AG04449 (cell line): ENCODE data around the gene MVB12B.
"Not testable (repeated sequence)": the region's sequence is repeated elsewhere in the genome, so short reads cannot be mapped to it uniquely, and the experiment has no call there.

Experiments
- CTCF ChIA-PET: fragments of 350-600 bp; formaldehyde crosslinking; extraction: SDS; loops from one replicate; lab custom pipeline; 2021; ENCODE audit warnings: antibody characterized with exemption; lab: Yijun Ruan, JAX
- POLR2A ChIA-PET: fragments of 400-600, 350-600 bp; formaldehyde crosslinking; extraction: SDS; loops from one replicate; lab custom pipeline; 2020; ENCODE audit warnings: antibody characterized with exemption, inconsistent platforms; lab: Yijun Ruan, JAX
- DNase-seq: peaks from one replicate; pipeline ENCODE4 v3.0.0-alpha.2; 2010; ENCODE audit warnings: low read depth, low spot score
- H3K4me3 ChIP-seq: 2 replicates; pipeline ENCODE4 v1.5.1; 2011; ENCODE audit warnings: low read depth, mild to moderate bottlenecking, control low read depth, low read length
- CTCF ChIP-seq: IDR thresholded peaks from one replicate; pipeline ENCODE4 v1.5.1; 2011; ENCODE audit warnings: mild to moderate bottlenecking, moderate library complexity, low read length, control low read depth, inconsistent platforms; ENCODE audit not compliant: insufficient read depth; ENCODE audit errors: missing control alignments

MVB12B gene, protein sequence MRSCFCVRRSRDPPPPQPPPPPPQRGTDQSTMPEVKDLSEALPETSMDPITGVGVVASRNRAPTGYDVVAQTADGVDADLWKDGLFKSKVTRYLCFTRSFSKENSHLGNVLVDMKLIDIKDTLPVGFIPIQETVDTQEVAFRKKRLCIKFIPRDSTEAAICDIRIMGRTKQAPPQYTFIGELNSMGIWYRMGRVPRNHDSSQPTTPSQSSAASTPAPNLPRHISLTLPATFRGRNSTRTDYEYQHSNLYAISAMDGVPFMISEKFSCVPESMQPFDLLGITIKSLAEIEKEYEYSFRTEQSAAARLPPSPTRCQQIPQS

DNA sequence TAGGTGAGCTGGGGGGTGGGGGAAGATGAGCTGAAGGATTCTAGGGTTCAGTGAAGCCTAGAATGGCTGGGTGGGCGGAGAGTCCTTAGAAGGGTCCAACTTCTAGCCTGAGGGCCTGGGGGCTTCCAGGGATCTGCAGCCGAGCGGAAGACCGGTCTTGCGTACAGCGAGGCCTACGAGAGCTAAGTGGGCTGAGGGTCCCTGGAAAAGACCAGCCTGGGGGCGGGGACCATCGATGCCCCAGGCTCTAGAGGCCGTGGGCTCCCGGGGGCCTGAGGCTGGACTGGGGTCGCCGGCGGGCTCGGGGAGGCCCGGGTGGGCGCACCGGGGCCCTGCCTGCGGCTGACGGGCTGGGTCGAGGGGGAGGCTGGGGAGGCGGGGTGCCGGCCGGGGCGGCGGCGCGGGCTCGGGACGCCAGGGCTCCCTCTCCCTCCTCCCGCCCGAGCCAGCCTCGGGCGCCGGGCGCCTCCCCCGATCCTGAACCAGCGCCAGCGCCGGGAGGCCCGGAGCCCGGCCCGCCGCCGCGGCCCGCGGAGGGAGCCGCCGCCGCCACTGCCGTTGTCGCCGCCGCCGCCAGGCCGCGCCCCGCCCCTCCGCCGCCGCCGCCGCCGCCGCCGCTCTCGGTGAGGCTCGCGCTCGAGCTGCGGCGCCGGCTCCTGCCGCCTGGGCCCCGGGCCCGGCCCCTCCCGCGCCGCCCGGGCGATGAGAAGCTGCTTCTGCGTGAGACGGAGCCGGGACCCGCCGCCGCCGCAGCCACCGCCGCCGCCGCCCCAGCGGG lies at the start of gene MVB12B:
MVB12B (plus strand) TSS at position 602 of the 778 bp plus-strand sequence; CDS start at position 703, 101 bp downstream.
- no peak for TF ChIP-seq CTCF
- DNase-seq = no peak
- CTCF ChIA-PET = interaction anchor here (1.0 to 2.7 kb wide), 6 partner anchors 9 to 918 kb away, joined by 3 to 17 read pairs (median 4); no protein-coding TSS in a partner anchor
- peak within 1 kb of the TSS; percentile 69 for H3K4me3 ChIP-seq
- POLR2A ChIA-PET = no interaction called here

DNA sequence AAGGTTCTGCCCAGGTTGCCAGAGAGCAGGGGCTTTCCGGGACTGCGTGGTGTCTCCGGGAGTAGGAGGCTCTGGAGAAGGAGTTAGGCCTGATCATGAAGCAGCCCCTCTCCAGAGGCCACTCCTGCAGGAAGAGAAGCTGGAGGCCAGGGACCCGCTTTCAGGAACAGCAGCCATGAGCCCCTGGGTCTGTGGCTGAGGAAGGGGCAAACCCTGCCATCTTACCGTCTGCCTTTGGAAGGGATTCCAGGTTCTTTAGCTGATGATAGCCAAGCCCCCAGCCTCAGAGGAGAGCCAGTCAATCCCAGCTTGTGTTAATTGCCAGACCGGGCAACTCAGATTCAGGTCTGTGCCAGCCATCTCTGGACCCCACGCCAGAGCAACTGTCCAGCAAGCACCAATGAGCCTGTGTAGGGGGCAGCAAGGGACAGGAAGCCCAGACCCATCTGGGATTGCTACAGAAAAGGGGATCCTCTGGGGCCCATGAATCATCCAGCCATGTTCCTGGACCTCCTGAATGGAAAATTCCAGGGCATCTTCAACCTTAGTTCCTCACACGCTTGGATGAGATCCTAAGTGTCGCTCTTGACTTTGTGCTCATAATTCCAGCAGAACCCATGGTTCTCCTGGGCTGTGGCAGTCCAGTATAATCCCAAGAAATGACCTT lies 42.7 kb upstream of the MVB12B start:
- no peak for TF ChIP-seq CTCF
- DNase-seq = no peak
- no peak overlapping the region for H3K4me3 ChIP-seq
- CTCF ChIA-PET = interaction anchor here (1.2 to 1.8 kb wide), 2 partner anchors 18 to 216 kb away, joined by 3 to 8 read pairs; no protein-coding TSS in a partner anchor
- POLR2A ChIA-PET = no interaction called here

- CTCF ChIA-PET, POLR2A ChIA-PET, DNase-seq, H3K4me3 ChIP-seq: not testable (repeated sequence)
Observed at GRCh38 chr9:126285652-126286051, 41.0 kb upstream of the MVB12B start.

DNA sequence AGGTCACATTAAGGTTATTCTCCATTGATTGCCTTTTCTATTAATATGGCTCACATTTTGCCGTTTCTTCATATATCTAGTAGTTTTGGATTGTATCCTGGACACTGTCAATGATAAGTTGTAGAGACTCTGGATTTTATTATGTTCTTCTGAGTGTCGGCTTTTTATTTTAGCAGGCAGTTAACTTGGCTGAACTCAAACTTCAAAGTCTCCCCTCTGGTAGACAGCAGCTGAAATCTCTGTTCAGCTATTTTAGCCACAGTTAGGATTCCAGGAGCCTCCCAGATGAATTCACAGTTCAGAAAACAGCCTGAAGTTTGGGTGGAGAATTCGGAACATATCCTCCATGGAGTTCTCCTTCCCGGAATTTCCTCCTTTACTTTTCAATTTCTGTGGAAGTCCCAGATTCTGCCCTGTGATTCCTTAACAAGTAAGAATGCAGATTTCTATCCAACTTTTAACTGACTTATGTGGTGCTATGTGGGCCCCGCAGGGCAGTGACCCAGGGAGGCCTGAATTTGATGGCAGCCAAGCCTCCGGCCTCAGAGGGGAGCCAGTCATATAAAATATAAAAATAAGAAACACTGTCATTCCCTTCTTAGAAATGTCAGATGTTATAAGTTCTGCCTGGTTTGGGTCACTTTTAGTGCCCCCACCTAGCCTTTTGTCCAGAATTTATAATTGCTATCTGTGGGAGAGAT lies 39.3 kb upstream of the MVB12B start:
- CTCF ChIA-PET = interaction anchor here (0.9 to 1.0 kb wide), 2 partner anchors 15 to 212 kb away, joined by 3 read pairs; no protein-coding TSS in a partner anchor
- DNase-seq = no peak
- TF ChIP-seq CTCF = no peak
- H3K4me3 ChIP-seq = no peak overlapping the region
- POLR2A ChIA-PET = no interaction called here

GRCh38 chr9:126290871-126291270 lies 35.8 kb upstream of the MVB12B start:
- no peak for TF ChIP-seq CTCF
- H3K4me3 ChIP-seq = no peak overlapping the region
- no peak for DNase-seq
- CTCF ChIA-PET = interaction anchor here (1.0 to 2.0 kb wide), 3 partner anchors 11 to 200 kb away, joined by 3 to 8 read pairs (median 5); no protein-coding TSS in a partner anchor
- POLR2A ChIA-PET = no interaction called here

DNA sequence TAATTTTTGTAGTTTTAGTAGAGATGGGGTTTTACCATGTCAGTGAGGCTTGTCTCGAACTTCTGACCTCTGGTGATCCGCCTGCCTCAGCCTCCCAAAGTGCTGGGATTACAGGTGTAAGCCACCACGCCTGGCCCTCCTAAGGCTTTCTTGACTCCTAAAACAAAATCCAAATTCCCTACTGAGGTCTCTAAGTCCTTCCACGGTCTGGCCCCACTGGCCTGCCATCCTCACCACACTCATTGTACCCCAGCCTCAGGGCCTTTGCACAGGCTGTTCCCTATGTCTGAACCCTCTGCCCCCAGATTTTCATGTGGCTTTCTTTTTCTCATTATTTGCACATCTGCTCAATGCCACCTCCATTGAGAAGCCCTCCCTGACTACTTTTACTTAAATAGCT lies 34.7 kb upstream of the MVB12B start:
- DNase-seq = no peak
- CTCF ChIA-PET = interaction anchor here (1.0 to 2.0 kb wide), 2 partner anchors 12 to 107 kb away, joined by 3 to 8 read pairs; no protein-coding TSS in a partner anchor
- H3K4me3 ChIP-seq = no peak overlapping the region
- no peak for TF ChIP-seq CTCF
- POLR2A ChIA-PET = no interaction called here
